ENCODE data around the gene MYL6.
A peak's percentile ranks its signal among the peaks of the same experiment; 100 is the strongest.

GRCh38 chr12:56146492-56147460, 11.4 kb upstream of the MYL6 start:
- TF ChIP-seq, protein P1, sequence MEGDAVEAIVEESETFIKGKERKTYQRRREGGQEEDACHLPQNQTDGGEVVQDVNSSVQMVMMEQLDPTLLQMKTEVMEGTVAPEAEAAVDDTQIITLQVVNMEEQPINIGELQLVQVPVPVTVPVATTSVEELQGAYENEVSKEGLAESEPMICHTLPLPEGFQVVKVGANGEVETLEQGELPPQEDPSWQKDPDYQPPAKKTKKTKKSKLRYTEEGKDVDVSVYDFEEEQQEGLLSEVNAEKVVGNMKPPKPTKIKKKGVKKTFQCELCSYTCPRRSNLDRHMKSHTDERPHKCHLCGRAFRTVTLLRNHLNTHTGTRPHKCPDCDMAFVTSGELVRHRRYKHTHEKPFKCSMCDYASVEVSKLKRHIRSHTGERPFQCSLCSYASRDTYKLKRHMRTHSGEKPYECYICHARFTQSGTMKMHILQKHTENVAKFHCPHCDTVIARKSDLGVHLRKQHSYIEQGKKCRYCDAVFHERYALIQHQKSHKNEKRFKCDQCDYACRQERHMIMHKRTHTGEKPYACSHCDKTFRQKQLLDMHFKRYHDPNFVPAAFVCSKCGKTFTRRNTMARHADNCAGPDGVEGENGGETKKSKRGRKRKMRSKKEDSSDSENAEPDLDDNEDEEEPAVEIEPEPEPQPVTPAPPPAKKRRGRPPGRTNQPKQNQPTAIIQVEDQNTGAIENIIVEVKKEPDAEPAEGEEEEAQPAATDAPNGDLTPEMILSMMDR (IDR thresholded peaks at IDR 0.05 in 8 of 11, conservative IDR thresholded peaks at IDR 0.05 in 3 of 11): no peak
- no peak for TF ChIP-seq POLR2A (IDR thresholded peaks at IDR 0.05)
- peak in 1 of 3 donors; percentile 72 for TF ChIP-seq POLR2AphosphoS5 (IDR thresholded peaks at IDR 0.05)
